Suprapubic skin (tissue), 4 donors: ENCODE results near the gene TMEM63B. TPM values are rescaled to one million over a fixed set of nuclear protein-coding genes. Genes with fewer than 3 reads are reported as not detected.
"Not testable (repeated sequence)": the region's sequence is repeated elsewhere in the genome, so short reads cannot be mapped to it uniquely, and the experiment has no call there.

Experiments used
- DNase-seq, 2 donors: peaks; one replicate each; pipeline ENCODE4 v3.0.0-alpha.2; 2019; ENCODE audit warnings: low spot score in 2 of 2
- H3K27ac ChIP-seq: fragments of 200-600 bp; sonication (generic); one replicate; pipeline ENCODE4 v1.5.1; 2019
- H3K27me3 ChIP-seq: fragments of 200-600 bp; sonication (generic); one replicate; pipeline ENCODE4 v1.5.1; 2019
- H3K36me3 ChIP-seq: fragments of 200-600 bp; sonication (generic); one replicate; pipeline ENCODE4 v1.5.1; 2019
- H3K4me1 ChIP-seq: fragments of 200-600 bp; sonication (generic); one replicate; pipeline ENCODE4 v1.5.1; 2019
- H3K4me3 ChIP-seq: fragments of 200-600 bp; sonication (generic); one replicate; pipeline ENCODE4 v1.5.1; 2019; ENCODE audit warnings: mild to moderate bottlenecking
- H3K9me3 ChIP-seq: fragments of 200-600 bp; sonication (generic); one replicate; pipeline ENCODE4 v1.5.1; 2019
- CTCF ChIP-seq, 2 donors: fragments of 200-600 bp in 1 of 2; fragments of 450-650 bp in 1 of 2; sonication (generic) in 1 of 2; IDR thresholded peaks; one replicate each; pipeline ENCODE4 v1.5.1; 2016 to 2019; ENCODE audit warnings: antibody characterized with exemption in 2 of 2, mild to moderate bottlenecking in 1 of 2, moderate library complexity in 1 of 2
- EP300 ChIP-seq: sonication (generic); formaldehyde crosslinking; IDR thresholded peaks from one replicate; pipeline ENCODE4 v1.6.1; 2017; ENCODE audit warnings: antibody characterized with exemption
- POLR2A ChIP-seq, 2 donors: fragments of 450-650 bp; IDR thresholded peaks; one replicate each; pipeline ENCODE4 v1.6.1; 2017; ENCODE audit warnings: antibody characterized with exemption in 2 of 2, mild to moderate bottlenecking in 2 of 2, moderate library complexity in 2 of 2
- POLR2AphosphoS5 ChIP-seq, 3 donors: sonication (generic); formaldehyde crosslinking; IDR thresholded peaks; one replicate each; pipeline ENCODE4 v1.6.1; 2017; ENCODE audit warnings: antibody characterized with exemption in 3 of 3
- WGBS: methylation state at CpG from one replicate; pipeline ENCODE4 v1.1.5; 2018; 5-methylcytosine and 5-hydroxymethylcytosine counted together
- total RNA-seq, 4 donors: library from RNA; depleted of rRNA; stranded (reverse); fragments of >200 nt; gene quantifications; one replicate each; pipeline ENCODE4 v1.1.0, GENCODE V29; 2016

The TMEM63B gene
- total RNA-seq, 4 donors from 2014 or later, result 71.5 to 89.0 (median 84.5) TPM

- H3K27ac ChIP-seq, result no peak overlapping the region
- H3K36me3 ChIP-seq, result peaks cover 7% of the 10 kb centered on the region
- no peaks in the 10 kb centered on the region for H3K9me3 ChIP-seq
- 92% methylated on average over 6 of the region's 6 CpGs for WGBS
- no peak overlapping the region for H3K4me3 ChIP-seq
- H3K27me3 ChIP-seq, result no peaks in the 10 kb centered on the region
- peaks cover 4% of the 10 kb centered on the region for H3K4me1 ChIP-seq
- no peak for DNase-seq
- TF ChIP-seq CTCF (IDR thresholded peaks at IDR 0.05) (no peak), POLR2A (IDR thresholded peaks at IDR 0.05) (no peak), EP300 (no peak), POLR2AphosphoS5 (IDR thresholded peaks at IDR 0.05) (no peak)
Observed at GRCh38 chr6:44093750-44094402, 33.5 kb upstream of the TMEM63B start.

- WGBS, result 84% methylated on average over 10 of the region's 10 CpGs
- peaks cover 7% of the 10 kb centered on the region for H3K36me3 ChIP-seq
- no peaks in the 10 kb centered on the region for H3K27me3 ChIP-seq
- peaks cover 4% of the 10 kb centered on the region for H3K4me1 ChIP-seq
- no peak for DNase-seq
- H3K4me3 ChIP-seq, result no peak overlapping the region
- H3K9me3 ChIP-seq, result no peaks in the 10 kb centered on the region
- no peak overlapping the region for H3K27ac ChIP-seq
- no peak for TF ChIP-seq POLR2AphosphoS5 (IDR thresholded peaks at IDR 0.05)
- TF ChIP-seq EP300, result no peak
- TF ChIP-seq POLR2A (IDR thresholded peaks at IDR 0.05), result no peak
- no peak for TF ChIP-seq CTCF (IDR thresholded peaks at IDR 0.05)
Observed at GRCh38 chr6:44094403-44095242, 32.7 kb upstream of the TMEM63B start.

- not testable (repeated sequence) for H3K4me1 ChIP-seq, H3K9me3 ChIP-seq, DNase-seq, H3K4me3 ChIP-seq, H3K27me3 ChIP-seq, H3K36me3 ChIP-seq, H3K27ac ChIP-seq
- WGBS, result 68% methylated on average over 6 of the region's 6 CpGs
Observed at GRCh38 chr6:44095243-44095623, 32.1 kb upstream of the TMEM63B start.

GRCh38 chr6:44096612-44097011, 30.7 kb upstream of the TMEM63B start:
- no peak for TF ChIP-seq EP300
- peak; percentile 60 to 62 for TF ChIP-seq CTCF (IDR thresholded peaks at IDR 0.05)
- Histone ChIP-seq H3K4me3 (no peak overlapping the region), H3K9me3 (no peaks in the 10 kb centered on the region), H3K27ac (no peak overlapping the region), H3K36me3 (peaks cover 7% of the 10 kb centered on the region), H3K4me1 (peaks cover 4% of the 10 kb centered on the region), H3K27me3 (no peaks in the 10 kb centered on the region)
- 15% methylated on average over 2 of the region's 3 CpGs for WGBS
- peak in 1 of 2 donors; percentile 80 for DNase-seq

- no peak overlapping the region for H3K4me3 ChIP-seq
- peaks cover 4% of the 10 kb centered on the region for H3K4me1 ChIP-seq
- no peaks in the 10 kb centered on the region for H3K9me3 ChIP-seq
- no peak for TF ChIP-seq EP300
- TF ChIP-seq CTCF (IDR thresholded peaks at IDR 0.05), result no peak
- TF ChIP-seq POLR2A (IDR thresholded peaks at IDR 0.05), result no peak
- no peak for TF ChIP-seq POLR2AphosphoS5 (IDR thresholded peaks at IDR 0.05)
- H3K36me3 ChIP-seq, result peaks cover 7% of the 10 kb centered on the region
- 36% methylated on average over 2 of the region's 2 CpGs for WGBS
- H3K27ac ChIP-seq, result no peak overlapping the region
- no peak for DNase-seq
- H3K27me3 ChIP-seq, result no peaks in the 10 kb centered on the region
Observed at GRCh38 chr6:44097782-44098317, 29.5 kb upstream of the TMEM63B start.
